A549 (cell line): Measurements from ENCODE around the gene PLOD2. TPM values are rescaled to one million over a fixed set of nuclear protein-coding genes. Genes with fewer than 3 reads are reported as not detected.

ENCODE experiments used
- ATAC-seq, 2 experiments: fragments of 200-7000 bp in 1 of 2; fragments of >200 bp in 1 of 2; cut with Nextera tagmentation in 1 of 2; cut with Tn5 transposase in 1 of 2; 3 replicates each; pipeline versions ENCODE4 v1.8.0 to v1.9.1; 2018 to 2020; ENCODE audit warnings: mild to moderate bottlenecking in 1 of 2, moderate library complexity in 1 of 2
- CTCF ChIA-PET: fragments of 300-600 bp; sonication (Branson Sonifier 250); formaldehyde crosslinking; extraction: SDS; loops from one replicate; lab custom pipeline; 2021; ENCODE audit warnings: antibody characterized with exemption, inconsistent platforms; lab: Yijun Ruan, JAX
- POLR2A ChIA-PET: fragments of 350-600 bp; formaldehyde crosslinking; extraction: SDS; loops from one replicate; lab custom pipeline; 2021; ENCODE audit warnings: antibody characterized with exemption, inconsistent platforms; lab: Yijun Ruan, JAX
- DNase-seq, 2 experiments: peaks; one replicate each; pipeline versions ENCODE4 v3.0.0 to v3.0.0-alpha.2; 2011 to 2016; ENCODE audit warnings: low read depth in 1 of 2, low spot score in 1 of 2
- FAIRE-seq: peaks from 2 replicates; lab custom pipeline; 2011; peaks lifted over from hg19 to GRCh38; lab: Jason Lieb, UNC
- H3K27ac ChIP-seq, 2 experiments: fragments of >200 bp; sonication (Bioruptor Twin); formaldehyde crosslinking; 3 replicates each; pipeline ENCODE4 v1.5.1; 2016 to 2017
- H3K4me1 ChIP-seq: fragments of >200 bp; sonication (Bioruptor Twin); formaldehyde crosslinking; 3 replicates; pipeline ENCODE4 v1.6.1; 2016
- H3K4me2 ChIP-seq: fragments of >200 bp; sonication (Bioruptor Twin); formaldehyde crosslinking; 3 replicates; pipeline ENCODE4 v1.6.1; 2016
- H3K4me3 ChIP-seq: fragments of >200 bp; sonication (Bioruptor Twin); formaldehyde crosslinking; 3 replicates; pipeline ENCODE4 v1.5.1; 2016
- H3K9me3 ChIP-seq: fragments of >200 bp; sonication (Bioruptor Twin); formaldehyde crosslinking; 3 replicates; pipeline ENCODE4 v1.6.1; 2016
- BHLHE40 ChIP-seq: IDR thresholded peaks from 2 replicates; pipeline ENCODE4 v1.6.1; 2012; ENCODE audit warnings: low read depth, low read length, inconsistent platforms
- CBX8 ChIP-seq: fragments of 200-600 bp; sonication (generic); IDR thresholded peaks from 2 replicates; pipeline ENCODE4 v1.6.1; 2016
- CEBPB ChIP-seq, 2 experiments: fragments of >200 bp in 1 of 2; sonication (Bioruptor Twin) in 1 of 2; formaldehyde crosslinking in 1 of 2; IDR thresholded peaks; 2 replicates each; pipeline ENCODE4 v1.6.1; 2012 to 2016
- CHD4 ChIP-seq: fragments of 200-600 bp; sonication (generic); IDR thresholded peaks from 2 replicates; pipeline ENCODE4 v1.6.1; 2016; ENCODE audit warnings: antibody characterized with exemption, mild to moderate bottlenecking, borderline replicate concordance
- EHF ChIP-seq: fragments of 250-450 bp; sonication (Bioruptor Pico); IDR thresholded peaks from 2 replicates; pipeline ENCODE4 v1.5.0; 2020; ENCODE audit warnings: mild to moderate bottlenecking
- EHMT2 ChIP-seq: fragments of 200-600 bp; sonication (generic); IDR thresholded peaks from 2 replicates; pipeline ENCODE4 v1.6.1; 2016; ENCODE audit warnings: antibody characterized with exemption, low read depth, mild to moderate bottlenecking, moderate library complexity
- ESRRA ChIP-seq: fragments of 150-350 bp; IDR thresholded peaks from 2 replicates; pipeline ENCODE4 v1.6.1; 2014; ENCODE audit warnings: mild to moderate bottlenecking, low read length, borderline replicate concordance
- GATA3 ChIP-seq: IDR thresholded peaks from 2 replicates; pipeline ENCODE4 v1.6.1; 2012; ENCODE audit warnings: borderline replicate concordance
- HDAC2 ChIP-seq: fragments of 200-600 bp; sonication (generic); IDR thresholded peaks from 2 replicates; pipeline ENCODE4 v1.6.1; 2016
- HOXA7 ChIP-seq: fragments of 250-450 bp; sonication (Bioruptor Pico); IDR thresholded peaks from 2 replicates; pipeline ENCODE4 v1.5.0; 2020; ENCODE audit warnings: mild to moderate bottlenecking, moderate library complexity
- HOXB13 ChIP-seq: fragments of 250-450 bp; sonication (Bioruptor Pico); IDR thresholded peaks from 2 replicates; pipeline ENCODE4 v1.5.0; 2020; ENCODE audit warnings: low read depth, mild to moderate bottlenecking, moderate library complexity
- HOXB5 ChIP-seq: fragments of 250-450 bp; sonication (Bioruptor Pico); IDR thresholded peaks from 2 replicates; pipeline ENCODE4 v1.5.0; 2020; ENCODE audit warnings: mild to moderate bottlenecking, moderate library complexity
- JUNB ChIP-seq: fragments of >200 bp; sonication (Bioruptor Twin); formaldehyde crosslinking; IDR thresholded peaks from 2 replicates; pipeline ENCODE4 v1.6.1; 2016
- KDM1A ChIP-seq: fragments of 200-600 bp; sonication (generic); IDR thresholded peaks from 2 replicates; pipeline ENCODE4 v1.6.1; 2016; ENCODE audit warnings: low read depth, mild to moderate bottlenecking
- MAFK ChIP-seq: fragments of 450-650 bp; IDR thresholded peaks from 2 replicates; pipeline ENCODE4 v1.6.1; 2014; ENCODE audit not compliant: partially characterized antibody
- MAZ ChIP-seq: fragments of 150-350 bp; IDR thresholded peaks from 2 replicates; pipeline ENCODE4 v1.6.1; 2014; ENCODE audit warnings: antibody characterized with exemption, low read depth, low read length, borderline replicate concordance
- MYC ChIP-seq: IDR thresholded peaks from 2 replicates; pipeline ENCODE4 v1.6.1; 2012; ENCODE audit warnings: mild to moderate bottlenecking, inconsistent platforms, low read length, improper control_type of control experiment, borderline replicate concordance
- NR3C1 ChIP-seq: fragments of >200 bp; sonication (Bioruptor Twin); formaldehyde crosslinking; IDR thresholded peaks from 3 replicates; pipeline ENCODE4 v1.6.1; 2017
- POLR2AphosphoS2 ChIP-seq: conservative IDR thresholded peaks from 2 replicates; pipeline ENCODE4 v1.6.1; 2012; ENCODE audit warnings: low read length, improper control_type of control experiment, inconsistent platforms
- RAD21 ChIP-seq, 2 experiments: fragments of >200 bp in 1 of 2; sonication (Bioruptor Twin) in 1 of 2; formaldehyde crosslinking in 1 of 2; IDR thresholded peaks in 1 of 2; conservative IDR thresholded peaks in 1 of 2; 2 replicates in 1 of 2; 3 replicates in 1 of 2; pipeline ENCODE4 v1.6.1; 2012 to 2018; ENCODE audit warnings: inconsistent platforms in 1 of 2
- RARB ChIP-seq: fragments of 250-450 bp; sonication (Bioruptor Pico); IDR thresholded peaks from 2 replicates; pipeline ENCODE4 v1.8.0; 2021; ENCODE audit warnings: mild to moderate bottlenecking, moderate library complexity
- REST ChIP-seq: fragments of 200-600 bp; sonication (generic); IDR thresholded peaks from 2 replicates; pipeline ENCODE4 v1.6.1; 2016; ENCODE audit warnings: antibody characterized with exemption, mild to moderate bottlenecking, moderate library complexity
- SREBF2 ChIP-seq: fragments of 450-650 bp; IDR thresholded peaks from 2 replicates; pipeline ENCODE4 v1.6.1; 2014; ENCODE audit warnings: mild to moderate bottlenecking, moderate library complexity
- TFCP2L1 ChIP-seq: fragments of 250-450 bp; sonication (Bioruptor Pico); IDR thresholded peaks from 2 replicates; pipeline ENCODE4 v1.5.0; 2021; ENCODE audit warnings: mild to moderate bottlenecking
- USF2 ChIP-seq: fragments of 450-650 bp; IDR thresholded peaks from 2 replicates; pipeline ENCODE4 v1.6.1; 2014; ENCODE audit warnings: antibody characterized with exemption
- ZSCAN20 ChIP-seq: fragments of 250-450 bp; sonication (Bioruptor Pico); IDR thresholded peaks from 2 replicates; pipeline ENCODE4 v1.8.0; 2022; ENCODE audit warnings: mild to moderate bottlenecking, moderate library complexity
- WGBS: methylation state at CpG from one replicate; pipeline ENCODE4 v1.1.6; 2017; ENCODE audit errors: missing lambda C conversion rate; 5-methylcytosine and 5-hydroxymethylcytosine counted together
- polyA plus RNA-seq, 4 experiments: library from polyadenylated mRNA; depleted of rRNA in 3 of 4; stranded (reverse); fragments of >200 nt; fragmentation: RNase III in 1 of 4; extraction: RNeasy Plus Mini Kit Qiagen cat#74134 plus additional on column Dnase treatment in 1 of 4; gene quantifications; 2 replicates in 3 of 4; 3 replicates in 1 of 4; pipeline ENCODE4 v1.2.3, GENCODE V29; 2011 to 2017
- TF ChIP-seq, protein P1 (sequence below): IDR thresholded peaks from 2 replicates; pipeline ENCODE4 v1.6.1; 2012
- TF ChIP-seq, protein P2 (sequence below): fragments of >200 bp; sonication (Bioruptor Twin); formaldehyde crosslinking; IDR thresholded peaks from 2 replicates; pipeline ENCODE4 v1.6.1; 2016

Gene PLOD2
- polyA plus RNA-seq, 2 of the 4 experiments (the other 2 are of a cell fraction) = 159 to 174 TPM

GRCh38 chr3:146110161-146110560 lies 50.8 kb downstream of the PLOD2 start (continued):
- TF ChIP-seq REST (no peak), TFCP2L1 (no peak), HDAC2 (no peak), USF2 (no peak), CEBPB (IDR thresholded peaks at IDR 0.05) (no peak), ESRRA (no peak), MAFK (no peak), MYC (no peak)

DNA sequence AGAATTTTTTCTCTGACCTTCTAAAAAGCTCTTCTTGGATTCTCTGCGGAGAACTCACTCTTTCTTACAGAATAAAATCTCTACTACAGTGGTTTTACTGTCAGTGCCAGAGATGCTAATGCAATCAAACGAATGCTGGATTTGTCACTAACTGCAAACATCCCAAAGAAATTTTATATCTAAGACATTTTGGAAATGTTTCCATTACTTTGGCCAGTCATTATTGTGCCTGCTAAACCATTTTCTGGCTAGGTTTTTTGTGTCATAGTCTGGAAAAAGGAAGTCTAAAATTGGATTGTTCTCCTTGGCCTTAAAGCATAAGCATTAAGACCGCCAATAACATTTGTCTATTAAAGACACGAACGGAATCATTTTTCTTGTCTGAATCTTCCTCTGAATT lies 54.0 kb downstream of the PLOD2 start:
- TF ChIP-seq EHMT2 (no peak), USF2 (no peak), EHF (CRISPR knock-in tag) (no peak)
- Histone ChIP-seq H3K27ac (no peak overlapping the region), H3K4me3 (no peak overlapping the region), H3K4me1 (peaks cover 23% of the 10 kb centered on the region), H3K4me2 (no peak overlapping the region), H3K9me3 (no peaks in the 10 kb centered on the region)
- FAIRE-seq = no peak
- ChIA-PET CTCF (no interaction called here), POLR2A (no interaction called here)
- no peak for ATAC-seq
- DNase-seq = no peak
- WGBS = 94% methylated on average over 5 of the region's 5 CpGs

DNA sequence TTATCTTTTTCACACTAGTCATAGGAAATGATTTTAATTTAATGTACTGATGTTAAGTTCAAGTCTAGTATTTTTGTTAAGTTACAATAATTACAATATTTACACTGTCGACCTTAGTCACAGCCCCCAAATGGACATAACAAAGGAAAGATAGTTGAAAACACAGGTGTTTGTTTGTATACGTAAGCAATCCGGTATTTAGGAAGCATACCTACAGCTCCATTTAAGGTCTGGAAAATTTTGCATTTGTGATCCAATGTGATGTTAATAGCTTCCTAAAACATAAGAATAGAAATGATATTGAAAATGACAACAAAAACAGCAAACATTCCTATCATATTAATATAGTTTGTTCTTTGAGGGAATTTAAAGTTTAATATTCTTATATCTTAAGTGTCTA lies 56.9 kb downstream of the PLOD2 start:
- H3K27ac ChIP-seq = no peak overlapping the region
- ChIA-PET CTCF (interaction anchor here (0.8 to 1.1 kb wide), 3 partner anchors 24 to 223 kb away, joined by 3 read pairs; no protein-coding TSS in a partner anchor), POLR2A (no interaction called here)
- WGBS = 90% methylated on average over 3 of the region's 3 CpGs
- no peak for DNase-seq
- TF ChIP-seq CBX8 = no peak
- no peak for TF ChIP-seq BHLHE40
- no peak for TF ChIP-seq CHD4
- no peak for TF ChIP-seq JUNB
- TF ChIP-seq POLR2AphosphoS2 = no peak
- TF ChIP-seq, protein P1, sequence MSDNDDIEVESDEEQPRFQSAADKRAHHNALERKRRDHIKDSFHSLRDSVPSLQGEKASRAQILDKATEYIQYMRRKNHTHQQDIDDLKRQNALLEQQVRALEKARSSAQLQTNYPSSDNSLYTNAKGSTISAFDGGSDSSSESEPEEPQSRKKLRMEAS = no peak
- no peak for TF ChIP-seq MAFK
- TF ChIP-seq NR3C1 = no peak
- TF ChIP-seq HOXB5 (CRISPR knock-in tag) = no peak
- no peak for TF ChIP-seq ZSCAN20 (CRISPR knock-in tag)
- no peak for TF ChIP-seq GATA3
- TF ChIP-seq RARB (CRISPR knock-in tag) = no peak
- TF ChIP-seq KDM1A = no peak
- TF ChIP-seq, protein P2, sequence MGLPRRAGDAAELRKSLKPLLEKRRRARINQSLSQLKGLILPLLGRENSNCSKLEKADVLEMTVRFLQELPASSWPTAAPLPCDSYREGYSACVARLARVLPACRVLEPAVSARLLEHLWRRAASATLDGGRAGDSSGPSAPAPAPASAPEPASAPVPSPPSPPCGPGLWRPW = no peak
- no peak for TF ChIP-seq MAZ
- TF ChIP-seq SREBF2 = no peak
- TF ChIP-seq HOXB13 (CRISPR knock-in tag) = no peak
- no peak for TF ChIP-seq RAD21 (conservative IDR thresholded peaks at IDR 0.05 in 1 of 2, IDR thresholded peaks at IDR 0.05 in 1 of 2)
- TF ChIP-seq HOXA7 (CRISPR knock-in tag) = no peak
- 0 out of 3 replicates have a peak, but pooled peaks cover 3% of the 10 kb centered on the region for H3K4me1 ChIP-seq
- no peak overlapping the region for H3K4me2 ChIP-seq
- no peak overlapping the region for H3K4me3 ChIP-seq
- no peaks in the 10 kb centered on the region for H3K9me3 ChIP-seq
- no peak for ATAC-seq
- FAIRE-seq = no peak
